Activated CD4-positive, alpha-beta T cell treated with anti-CD3 and anti-CD28 coated beads, Interleukin-2, amount 50 U/mL, for 16 hours (primary cell): ENCODE results near the gene CACNA1G.

ENCODE experiments used
- DNase-seq: peaks from one replicate; pipeline ENCODE4 v3.0.0-alpha.2; 2020

The CACNA1G gene

DNA sequence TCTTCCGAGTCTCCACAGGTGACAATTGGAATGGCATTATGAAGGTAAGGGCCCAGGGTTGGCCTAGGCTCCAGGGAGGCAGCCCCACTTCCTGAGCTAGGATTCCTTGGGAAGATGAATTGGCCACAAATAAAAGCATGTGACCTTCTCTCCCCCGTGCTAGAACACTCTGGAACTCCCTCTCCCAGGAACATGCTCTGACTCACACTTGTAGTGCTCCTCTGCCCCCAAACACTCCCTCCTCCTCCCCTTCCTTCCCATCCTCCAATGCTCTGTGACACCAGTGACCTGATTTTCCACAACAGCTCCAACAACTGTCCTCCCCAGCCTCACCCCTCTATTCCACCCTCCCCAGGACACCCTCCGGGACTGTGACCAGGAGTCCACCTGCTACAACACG, 57.8 kb downstream of the CACNA1G start:
- no peak for DNase-seq

DNA sequence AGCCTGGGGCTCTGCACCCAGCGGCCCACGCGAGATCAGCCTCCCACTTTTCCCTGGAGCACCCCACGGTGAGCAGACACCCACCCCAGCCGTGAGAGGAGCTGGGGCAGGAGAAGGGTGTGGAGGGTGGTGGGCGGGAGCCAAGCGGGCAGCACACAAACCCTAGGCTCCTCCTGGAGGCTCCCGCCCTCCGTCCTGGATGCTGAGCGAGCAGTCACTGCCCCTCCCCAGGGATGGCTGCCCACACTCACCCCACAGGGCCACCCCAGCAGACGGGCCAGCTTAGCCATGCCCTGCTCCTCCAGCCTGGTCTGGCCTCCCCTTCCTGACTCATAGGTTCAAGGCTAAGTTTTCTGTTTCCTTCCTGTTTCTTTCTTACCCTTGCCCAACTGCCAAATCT, 58.4 kb downstream of the CACNA1G start:
- DNase-seq: no peak

DNA sequence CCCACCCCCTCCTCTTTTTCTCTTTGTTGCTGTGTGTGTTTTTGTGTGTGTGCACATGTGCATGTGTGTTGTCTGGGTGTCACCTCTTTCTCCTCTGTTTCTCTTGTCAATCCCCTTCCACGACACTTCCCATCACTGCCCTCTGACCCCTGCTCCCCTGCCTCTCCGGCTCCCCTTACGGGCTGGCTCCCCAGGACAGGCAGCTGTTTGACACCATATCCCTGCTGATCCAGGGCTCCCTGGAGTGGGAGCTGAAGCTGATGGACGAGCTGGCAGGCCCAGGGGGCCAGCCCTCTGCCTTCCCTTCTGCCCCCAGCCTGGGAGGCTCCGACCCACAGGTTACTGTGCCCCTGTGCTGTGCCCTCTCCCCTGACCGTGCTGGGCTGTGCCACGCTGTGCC, 59.0 kb downstream of the CACNA1G start:
- DNase-seq: no peak

DNA sequence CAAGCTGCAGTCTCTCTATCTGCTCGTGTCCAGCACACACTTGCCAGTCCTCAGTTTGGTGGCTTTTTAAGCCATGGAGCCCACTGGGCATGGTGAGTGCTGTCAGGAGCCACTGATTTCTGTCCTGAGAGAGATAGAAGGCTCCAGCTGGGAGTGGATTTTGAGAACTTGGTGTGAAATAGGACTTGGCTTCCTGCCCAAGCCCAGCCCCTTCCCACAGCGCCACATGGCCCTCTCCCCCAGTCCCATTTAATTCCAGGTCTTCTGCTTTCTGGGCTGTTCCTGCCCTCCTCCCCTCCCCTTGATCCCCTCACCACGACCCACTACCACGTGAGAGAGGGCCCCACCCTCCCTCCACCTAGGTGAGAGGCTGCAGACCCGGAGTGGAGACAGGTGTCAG, 59.7 kb downstream of the CACNA1G start:
- DNase-seq: no peak

DNA sequence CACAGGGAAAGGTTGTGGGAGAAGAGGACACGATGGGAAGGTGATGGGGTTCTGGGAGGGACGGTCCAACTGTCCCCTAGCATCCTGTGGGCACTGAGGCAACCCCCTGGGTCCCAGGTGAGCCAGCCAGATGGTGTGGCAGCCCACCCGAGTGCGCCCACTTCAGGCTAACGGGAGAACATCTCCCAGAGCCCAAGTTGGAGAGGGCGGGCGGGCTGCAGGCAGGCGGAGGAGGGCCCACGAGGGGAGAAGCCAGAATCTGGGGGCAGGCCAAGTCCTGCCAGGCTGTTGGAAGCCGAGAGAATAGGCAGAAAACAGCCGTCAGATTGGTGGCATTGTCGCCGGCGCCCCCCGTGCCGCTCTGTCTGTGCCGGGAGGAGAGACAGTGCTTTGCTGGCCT, 60.3 kb downstream of the CACNA1G start:
- no peak for DNase-seq

DNA sequence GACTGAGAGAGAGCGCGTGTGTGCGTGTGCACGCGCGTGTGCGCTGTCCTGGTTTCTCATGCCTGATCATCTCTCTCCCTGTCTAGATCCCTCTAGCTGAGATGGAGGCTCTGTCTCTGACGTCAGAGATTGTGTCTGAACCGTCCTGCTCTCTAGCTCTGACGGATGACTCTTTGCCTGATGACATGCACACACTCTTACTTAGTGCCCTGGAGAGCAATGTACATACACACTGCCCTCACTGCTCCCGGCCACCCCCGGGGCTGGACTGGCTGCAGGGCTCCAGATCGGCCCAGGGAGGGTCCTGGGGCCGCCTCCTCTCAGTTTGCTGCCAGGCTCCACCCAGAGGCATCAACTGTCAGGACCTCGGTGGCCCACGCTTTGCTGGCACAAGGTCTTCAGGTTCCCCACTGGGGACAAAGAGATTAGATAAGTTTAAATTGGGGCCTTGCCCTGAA, 61.1 kb downstream of the CACNA1G start:
- no peak for DNase-seq

DNA sequence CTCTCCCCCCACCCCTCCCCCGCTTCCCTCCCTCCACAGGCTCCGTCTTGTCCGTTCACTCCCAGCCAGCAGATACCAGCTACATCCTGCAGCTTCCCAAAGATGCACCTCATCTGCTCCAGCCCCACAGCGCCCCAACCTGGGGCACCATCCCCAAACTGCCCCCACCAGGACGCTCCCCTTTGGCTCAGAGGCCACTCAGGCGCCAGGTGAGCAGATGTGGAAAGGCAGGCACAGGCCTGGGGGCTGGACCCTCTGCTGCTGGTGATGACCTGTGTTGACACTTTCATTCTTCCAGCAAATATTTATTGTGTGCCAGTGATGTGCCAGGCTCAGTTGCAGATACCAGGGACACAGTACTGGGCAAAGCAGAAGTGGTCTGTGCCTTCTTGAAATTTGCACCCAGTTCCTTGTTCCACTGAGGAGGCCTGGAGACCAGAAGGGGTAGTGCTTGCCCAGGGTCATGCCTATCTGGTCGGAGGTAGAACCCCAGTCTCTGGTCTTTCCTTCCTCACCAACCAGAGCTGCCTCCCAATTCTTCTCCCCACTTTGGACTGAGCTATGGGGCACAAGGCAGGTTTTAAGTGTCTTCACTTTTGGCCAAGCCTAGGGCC, 63.9 kb downstream of the CACNA1G start:
- DNase-seq: no peak

DNA sequence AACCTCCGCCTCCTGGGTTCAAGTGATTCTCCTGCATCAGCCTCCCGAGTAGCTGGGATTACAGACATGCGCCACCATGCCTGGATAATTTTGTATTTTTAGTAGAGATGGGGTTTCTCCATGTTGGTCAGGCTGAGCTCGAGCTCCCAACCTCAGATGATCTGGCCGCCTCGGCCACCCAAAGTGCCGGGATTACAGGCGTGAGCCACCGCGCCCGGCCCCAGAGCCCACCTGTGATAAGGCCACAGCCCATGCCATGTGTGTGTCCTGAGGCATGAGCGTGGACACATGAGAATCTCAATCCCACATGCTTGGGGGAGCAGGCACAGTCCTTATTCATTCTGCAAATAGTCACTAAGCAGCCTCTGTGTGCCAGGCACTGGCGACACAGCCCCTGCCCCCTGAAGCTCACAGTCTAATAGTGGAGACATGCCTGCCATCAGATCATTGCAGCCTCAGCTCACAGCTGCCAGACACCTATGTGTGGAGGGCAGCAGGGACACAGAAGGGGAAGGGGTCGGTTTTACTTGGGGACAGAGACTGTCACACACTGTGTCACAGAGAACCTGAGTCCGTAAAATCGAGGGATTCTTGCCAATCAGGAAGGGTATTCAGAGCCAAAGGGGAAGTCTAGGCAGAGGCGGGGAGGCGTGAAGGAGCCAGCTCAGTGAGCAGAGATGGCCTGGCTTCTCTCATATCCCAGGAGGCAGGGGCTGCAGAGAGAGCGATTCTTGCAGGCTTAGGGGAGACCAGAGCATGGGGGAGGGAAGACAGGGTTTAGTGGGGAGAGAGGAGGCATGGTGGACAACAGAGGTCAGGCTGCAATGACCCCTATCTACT, 64.7 kb downstream of the CACNA1G start:
- DNase-seq: no peak

DNA sequence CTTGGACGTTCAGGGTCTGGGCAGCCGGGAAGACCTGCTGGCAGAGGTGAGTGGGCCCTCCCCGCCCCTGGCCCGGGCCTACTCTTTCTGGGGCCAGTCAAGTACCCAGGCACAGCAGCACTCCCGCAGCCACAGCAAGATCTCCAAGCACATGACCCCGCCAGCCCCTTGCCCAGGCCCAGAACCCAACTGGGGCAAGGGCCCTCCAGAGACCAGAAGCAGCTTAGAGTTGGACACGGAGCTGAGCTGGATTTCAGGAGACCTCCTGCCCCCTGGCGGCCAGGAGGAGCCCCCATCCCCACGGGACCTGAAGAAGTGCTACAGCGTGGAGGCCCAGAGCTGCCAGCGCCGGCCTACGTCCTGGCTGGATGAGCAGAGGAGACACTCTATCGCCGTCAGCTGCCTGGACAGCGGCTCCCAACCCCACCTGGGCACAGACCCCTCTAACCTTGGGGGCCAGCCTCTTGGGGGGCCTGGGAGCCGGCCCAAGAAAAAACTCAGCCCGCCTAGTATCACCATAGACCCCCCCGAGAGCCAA, 65.6 kb downstream of the CACNA1G start:
- peak; percentile 68 for DNase-seq

DNA sequence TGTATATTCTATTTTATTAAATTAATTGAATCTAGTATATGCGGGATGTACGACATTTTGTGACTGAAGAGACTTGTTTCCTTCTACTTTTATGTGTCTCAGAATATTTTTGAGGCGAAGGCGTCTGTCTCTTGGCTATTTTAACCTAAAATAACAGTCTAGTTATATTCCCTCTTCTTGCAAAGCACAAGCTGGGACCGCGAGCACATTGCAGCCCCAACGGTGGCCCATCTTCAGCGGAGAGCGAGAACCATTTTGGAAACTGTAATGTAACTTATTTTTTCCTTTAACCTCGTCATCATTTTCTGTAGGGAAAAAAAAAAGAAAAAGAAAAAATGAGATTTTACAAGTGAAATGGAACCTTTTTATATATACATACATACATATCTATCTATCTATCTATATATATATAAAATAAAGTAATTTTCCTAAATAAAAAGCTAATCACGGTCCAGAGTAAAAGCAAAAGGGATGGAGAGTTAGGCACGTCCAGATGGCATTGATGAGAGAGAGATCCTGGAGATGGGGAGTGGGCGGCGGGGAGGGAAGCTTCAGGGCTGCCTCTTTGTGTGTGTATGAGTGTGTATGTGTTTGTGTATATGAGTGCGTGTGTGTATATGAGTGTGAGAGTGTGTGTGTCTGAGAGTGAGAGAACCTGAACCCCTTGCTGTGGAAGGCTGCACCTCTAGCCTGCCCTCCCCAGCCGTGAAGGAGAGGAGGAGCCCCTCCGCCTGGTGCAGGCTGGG, 66.7 kb downstream of the CACNA1G start:
- DNase-seq: no peak

DNA sequence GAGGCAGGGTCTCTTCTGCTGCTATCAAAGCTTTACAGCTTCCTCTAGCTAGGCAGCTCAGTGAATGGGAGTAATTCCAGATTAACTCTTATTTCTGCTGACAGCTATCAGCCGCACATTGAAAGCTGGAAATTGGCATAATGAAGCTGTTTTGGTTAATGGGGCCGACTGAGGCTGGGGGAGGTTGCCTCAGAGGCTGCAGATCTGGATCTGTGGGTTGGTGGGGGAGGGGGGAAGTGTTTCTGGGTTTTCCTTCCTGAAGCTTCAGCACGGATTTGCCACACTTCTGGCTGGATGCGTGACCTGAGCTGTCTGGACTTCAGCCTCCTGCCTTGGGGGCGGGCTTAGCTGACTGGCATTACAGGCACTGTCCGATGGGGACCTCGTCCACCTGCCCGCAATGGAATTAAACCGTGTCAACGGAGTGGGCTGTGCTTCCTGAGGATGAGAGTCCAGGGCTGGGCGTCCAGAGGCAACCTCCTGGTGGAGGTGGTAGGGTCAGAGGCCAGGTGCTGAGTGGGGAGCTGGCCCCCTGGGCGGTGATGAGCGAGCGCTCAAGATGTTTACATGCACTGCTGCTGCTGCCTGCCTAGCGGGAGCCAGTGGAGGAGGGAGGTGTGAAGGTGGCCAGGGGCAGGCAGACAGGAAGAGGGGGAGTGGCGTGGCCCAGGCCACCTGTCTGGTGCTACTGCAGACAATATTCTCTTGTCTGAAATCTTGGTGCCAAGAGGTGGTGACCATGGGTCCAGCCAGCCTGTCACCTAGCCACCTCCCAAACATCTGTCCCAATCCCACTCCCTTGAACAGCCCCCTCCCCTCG, 67.5 kb downstream of the CACNA1G start:
- no peak for DNase-seq

DNA sequence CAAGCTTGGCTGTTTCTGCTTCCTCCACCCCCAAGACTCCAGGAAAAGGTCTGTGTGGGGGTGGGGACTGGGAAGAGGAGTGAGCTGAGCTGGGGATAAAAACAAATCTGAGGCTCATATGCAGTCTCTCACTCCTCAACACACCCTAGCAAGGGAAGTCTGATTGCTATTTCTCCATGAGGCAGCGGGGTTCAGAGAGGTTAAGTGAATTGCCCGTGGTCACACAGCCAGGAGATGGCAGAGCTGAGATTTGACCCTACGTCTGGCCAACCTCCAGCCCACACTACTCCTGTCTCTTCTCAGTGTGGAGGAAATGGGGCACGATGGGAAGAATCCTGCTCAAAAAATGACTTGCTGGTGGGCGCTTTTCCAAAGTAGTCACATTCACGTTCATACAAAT, 69.4 kb downstream of the CACNA1G start:
- no peak for DNase-seq

DNA sequence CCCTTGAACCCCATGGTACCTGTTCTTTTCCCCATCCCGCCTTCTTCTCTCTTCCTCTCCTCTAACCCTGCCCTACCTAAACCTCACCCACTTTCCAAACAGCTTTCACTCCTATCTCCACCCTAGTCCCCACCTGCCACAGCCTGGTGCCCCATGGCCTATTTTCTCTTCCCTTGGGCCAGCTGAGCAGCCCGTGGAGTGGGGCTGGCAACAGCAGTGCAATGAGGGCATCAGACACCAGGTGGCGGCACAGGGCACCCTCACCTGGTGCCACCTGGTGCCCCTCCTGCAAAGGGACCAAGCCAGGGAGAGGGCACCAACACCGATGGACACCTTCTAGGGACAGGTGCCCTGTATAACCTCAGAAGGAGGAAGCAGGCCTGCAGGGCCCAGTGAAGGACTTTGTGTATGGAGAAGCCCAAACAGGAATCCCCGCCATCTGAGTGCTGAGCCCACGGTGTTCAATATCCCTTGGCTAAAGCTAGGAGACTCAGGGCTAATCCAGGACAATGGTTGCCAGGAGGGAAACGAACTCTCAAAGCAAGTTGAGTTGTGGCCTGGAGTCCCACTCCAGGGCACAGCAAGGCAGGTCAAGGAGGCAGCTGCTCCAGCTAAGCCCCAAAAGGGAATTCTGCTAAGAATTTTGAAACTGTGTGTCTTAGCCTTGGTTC, 70.1 kb downstream of the CACNA1G start:
- peak; percentile 47 for DNase-seq

DNA sequence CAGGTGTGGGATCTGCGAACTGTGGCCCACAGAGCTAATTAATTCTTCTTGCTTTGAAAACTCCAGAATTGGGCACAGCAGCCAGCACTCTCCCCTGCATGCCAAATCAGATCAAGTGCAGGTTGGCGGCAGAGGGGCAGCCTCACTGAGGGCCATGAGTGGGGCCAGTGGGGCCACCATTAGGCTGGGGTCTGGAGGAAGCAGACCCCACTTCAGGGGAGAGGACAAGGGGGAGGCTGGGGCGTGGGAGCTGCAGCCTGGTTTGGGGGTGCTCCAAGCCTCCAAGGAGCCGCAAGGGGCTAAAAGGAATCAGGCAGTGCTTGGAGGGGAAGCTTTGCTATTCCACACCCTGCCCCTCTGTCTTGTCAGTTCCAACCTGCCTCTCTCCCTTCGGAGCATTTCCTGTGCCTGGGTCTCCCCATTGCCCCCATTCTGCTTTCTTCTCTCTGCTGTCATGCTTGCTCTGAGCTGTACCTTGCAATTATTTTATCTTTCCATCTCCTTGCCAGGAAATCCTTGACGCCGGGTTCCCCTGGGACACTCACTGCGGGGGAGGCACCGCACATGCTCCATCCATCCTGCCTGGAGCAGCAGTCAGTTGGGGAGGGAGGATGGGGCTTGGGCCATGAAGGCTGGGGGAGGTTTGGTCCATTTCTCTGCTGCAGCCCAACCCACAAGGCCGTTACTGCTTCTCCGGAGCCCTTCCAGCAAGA, 70.8 kb downstream of the CACNA1G start:
- DNase-seq: no peak

DNA sequence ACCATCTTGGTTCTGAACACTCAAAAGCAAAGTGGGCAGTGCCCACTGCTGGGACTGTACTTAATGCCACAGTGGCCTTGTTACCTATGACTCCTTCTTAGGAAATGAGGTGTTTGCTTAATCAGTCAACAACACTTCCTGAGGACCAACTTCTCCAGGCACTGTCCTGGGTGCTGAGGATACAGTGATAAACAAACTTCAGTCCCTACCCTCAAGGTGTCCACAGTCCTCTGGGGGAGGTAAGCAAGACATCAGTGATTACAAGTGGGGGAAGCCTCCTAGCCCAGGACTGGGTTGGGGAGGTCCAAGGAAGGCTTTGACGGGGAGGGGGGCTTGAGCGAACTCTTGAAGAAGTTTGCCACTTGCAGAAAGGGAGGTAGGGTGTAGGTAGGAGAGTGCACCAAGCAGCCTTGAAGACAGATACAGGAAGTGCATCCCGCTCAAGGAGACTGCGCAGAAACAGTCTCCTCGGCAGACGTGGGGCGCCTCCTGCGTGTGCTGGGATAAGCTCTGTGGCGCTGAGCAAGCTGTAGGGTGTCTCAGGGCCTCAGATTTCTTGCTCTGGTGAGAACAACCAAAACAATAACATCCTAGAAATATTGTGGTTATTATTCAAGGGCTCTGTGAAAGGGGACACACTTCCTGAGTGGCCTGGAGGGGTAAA, 71.5 kb downstream of the CACNA1G start:
- no peak for DNase-seq

DNA sequence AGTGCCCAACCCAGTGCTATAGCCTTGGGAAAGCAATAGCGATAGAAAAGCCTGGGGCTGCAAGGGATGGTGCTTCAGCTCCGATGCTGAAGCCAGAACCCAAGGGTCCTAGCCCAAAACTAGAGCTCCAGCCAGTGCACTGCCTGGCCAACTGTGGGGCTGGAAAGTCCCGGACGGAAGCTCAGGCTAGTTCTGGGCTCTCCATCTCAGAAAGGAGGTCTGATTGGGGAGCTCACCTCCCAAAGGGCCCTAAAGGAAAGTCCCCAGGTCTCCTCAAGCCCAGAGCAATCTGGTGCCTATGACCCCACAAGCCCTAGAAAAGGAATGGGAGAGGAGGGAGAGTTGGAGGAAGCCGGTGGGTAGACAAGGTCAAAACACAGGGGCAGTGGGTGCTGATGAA, 72.1 kb downstream of the CACNA1G start:
- no peak for DNase-seq

DNA sequence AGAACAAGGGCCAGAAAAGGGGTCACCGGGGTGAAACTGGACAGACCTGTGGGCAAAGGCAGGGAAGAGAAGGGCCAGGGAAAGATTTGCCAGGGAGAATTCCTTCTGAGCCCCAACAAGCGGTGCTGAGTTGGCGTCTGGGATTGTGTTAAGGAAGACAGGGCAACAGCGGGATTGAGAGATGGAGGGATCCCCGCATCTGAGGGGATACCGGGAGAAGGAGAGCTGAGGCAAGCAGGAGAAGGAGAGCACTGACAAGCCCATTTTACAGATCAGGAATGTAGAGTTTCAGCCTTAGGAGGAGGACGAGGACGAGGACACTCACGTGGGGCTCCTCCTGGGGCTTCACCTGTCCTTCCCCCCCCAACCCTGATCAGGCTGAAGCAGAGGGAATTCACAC, 73.2 kb downstream of the CACNA1G start:
- no peak for DNase-seq

DNA sequence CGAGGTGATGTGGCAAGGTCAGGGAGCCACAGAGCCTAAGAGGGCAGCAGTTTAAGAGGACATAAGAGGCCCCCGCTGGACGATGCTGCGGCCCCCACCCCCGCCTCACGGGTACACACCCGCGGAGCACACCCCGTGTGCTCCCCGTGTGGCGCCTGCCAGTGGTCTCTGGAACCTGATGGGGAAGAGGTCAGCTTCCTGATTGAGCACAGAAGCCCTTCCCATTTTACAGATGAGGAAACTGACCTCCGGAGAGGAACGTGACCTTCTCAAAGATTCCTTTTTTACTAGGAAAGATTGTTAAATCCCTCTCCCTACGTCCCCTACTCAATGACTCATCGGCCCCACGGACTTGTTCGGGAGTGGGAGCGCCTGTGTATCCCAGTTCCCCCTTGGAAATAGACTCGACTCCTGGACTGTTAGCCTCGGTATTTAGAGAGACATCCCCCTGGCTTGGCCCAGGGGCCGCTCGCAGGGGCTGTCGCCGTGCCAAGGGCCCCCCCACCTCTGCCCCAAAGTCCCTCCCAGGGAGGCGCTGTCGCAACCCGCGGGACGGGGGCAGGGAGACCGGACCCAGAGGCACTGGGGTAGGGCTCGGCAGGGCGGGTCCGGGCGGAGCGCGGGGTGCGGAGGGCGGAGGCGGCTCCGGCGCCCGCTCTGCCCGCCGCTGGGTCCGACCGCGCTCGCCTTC, 73.9 kb downstream of the CACNA1G start, which contains the start of gene ABCC3:
ABCC3 (plus strand) TSS at position 658 of the 691 bp plus-strand sequence. CDS start 56 bp downstream, outside the sequence.
- DNase-seq: no peak

DNA sequence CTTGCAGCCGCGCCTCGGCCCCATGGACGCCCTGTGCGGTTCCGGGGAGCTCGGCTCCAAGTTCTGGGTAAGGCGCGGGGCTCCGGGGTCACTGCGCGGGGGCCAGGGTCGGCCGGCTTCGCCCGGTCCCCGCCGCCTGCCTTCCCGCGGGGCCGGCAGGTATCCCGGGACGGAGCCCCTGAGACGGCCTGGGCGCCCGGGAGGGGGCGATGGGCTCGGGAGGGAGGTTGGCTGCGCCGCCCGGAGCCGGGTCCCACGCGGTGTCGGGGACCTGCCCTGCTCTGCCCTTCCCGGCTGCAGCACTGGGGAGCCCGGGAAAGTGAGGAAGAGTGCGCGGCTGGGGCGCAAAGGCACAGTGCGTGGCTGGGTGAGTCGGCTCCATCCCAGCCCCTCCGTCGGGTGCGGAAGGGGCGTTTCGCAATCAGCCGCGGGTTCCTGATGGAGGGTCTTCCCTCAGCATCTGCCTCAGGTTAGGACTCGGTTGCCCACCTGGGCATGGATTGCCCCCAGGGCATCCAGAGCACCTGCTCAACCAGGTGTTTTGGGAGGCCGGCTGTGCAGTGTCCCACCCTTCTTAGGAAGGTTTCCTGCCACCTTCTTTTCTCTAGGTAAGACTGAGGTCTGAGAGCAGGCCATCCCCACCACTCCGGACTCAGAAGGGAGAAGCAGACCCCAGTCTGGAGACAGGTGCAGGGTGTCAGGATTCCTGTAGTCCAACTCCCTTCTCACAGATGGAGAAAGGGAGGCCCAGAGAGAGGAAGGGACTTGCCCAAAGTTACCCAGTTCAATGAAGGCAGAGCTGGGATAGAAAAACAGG, 74.6 kb downstream of the CACNA1G start:
- DNase-seq: no peak
